HG03139 (cell line): ENCODE data around the gene NFAT5.
A peak's percentile ranks its signal among the peaks of the same experiment; 100 is the strongest.
"Not testable (repeated sequence)": the region's sequence is repeated elsewhere in the genome, so short reads cannot be mapped to it uniquely, and the experiment has no call there.

Source experiments
- ATAC-seq: cut with Tn5 transposase; IDR thresholded peaks from one replicate; pipeline ENCODE4 v1.9.1; 2021; ENCODE audit not compliant: unreplicated experiment

NFAT5 gene

DNA sequence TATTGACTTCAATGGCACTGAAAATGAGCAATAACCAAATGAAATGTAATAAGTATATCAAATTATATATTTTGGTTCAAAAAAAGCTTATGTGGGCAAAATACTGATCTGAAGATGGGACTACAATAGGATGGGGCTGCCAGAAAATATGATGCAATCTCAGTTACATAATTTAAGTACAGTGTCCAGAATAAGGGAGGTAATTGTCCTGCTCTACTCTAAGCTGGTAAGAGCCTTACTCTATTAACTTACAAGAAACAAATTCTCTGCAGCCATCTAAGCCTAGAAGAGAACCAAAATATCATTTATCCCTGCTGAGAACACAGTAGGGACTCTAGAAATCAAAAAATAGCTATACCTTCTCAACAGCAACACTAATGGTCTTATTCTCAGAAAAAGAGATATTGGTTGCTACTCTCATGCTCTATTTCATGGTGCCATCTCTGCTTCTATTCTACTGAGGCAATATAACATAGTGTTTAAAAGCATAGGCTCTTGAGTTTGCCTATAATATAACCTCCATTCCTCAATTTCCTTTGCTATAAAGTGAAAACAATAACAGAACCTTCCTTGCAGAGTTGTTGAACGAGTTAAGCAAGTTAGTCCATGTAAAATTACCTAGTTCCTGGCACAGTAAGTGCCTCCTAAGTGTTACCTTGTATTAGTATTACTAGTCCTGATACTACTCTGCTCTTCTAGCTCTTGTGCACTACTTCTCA, 140.6 kb downstream of the NFAT5 start:
- no peak for ATAC-seq

DNA sequence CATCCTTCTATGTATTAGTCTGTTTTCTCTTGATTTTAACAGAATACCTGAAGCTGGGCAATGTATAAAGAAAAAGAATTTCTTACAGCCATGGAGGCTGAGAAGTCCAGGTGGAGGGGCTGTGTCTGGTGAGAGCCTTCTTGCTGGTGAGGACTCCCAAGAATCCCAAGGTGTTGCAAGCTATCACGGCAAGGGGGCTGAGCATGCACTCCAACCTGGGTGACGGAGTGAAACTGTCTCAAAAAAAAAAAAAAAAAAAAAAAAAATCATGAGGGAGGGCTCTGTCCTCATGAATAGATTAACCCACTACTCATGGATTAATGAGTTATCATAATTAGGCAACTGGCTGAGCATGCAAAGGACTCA, 141.2 kb downstream of the NFAT5 start:
- no peak for ATAC-seq

DNA sequence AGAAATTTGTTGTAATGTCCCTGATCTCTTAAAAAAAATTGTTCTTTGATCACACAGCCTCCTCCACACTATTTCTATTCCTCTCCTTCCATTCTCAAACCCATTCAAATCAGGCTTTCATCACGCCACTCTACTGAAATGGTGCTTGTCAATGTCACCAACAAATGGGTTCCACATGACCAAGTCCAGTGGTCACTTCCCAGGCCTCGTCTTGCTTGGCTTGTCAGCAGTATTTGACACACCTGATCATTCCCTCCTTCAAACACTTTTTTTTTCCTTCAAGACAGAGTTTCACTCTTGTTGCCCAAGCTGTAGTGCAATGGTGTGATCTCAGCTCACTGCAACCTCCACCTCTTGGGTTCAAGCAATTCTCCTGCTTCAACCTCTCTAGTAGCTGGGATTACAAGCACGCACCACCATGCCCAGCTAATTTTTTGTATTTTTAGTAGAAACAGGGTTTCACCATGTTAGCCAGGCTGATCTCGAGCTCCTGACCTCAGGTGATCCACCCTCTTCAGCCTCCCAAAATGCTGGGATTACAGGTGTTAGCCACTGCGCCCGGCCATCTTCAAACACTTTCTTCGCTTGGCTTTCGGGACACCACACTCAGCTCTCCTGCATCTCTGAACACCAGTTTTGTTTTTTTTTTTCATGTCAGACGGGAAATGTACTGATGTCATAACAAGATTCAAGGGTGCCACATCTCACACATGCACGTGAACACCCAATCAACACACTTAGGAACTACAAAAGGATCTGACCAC, 142.3 kb downstream of the NFAT5 start:
- no peak for ATAC-seq

DNA sequence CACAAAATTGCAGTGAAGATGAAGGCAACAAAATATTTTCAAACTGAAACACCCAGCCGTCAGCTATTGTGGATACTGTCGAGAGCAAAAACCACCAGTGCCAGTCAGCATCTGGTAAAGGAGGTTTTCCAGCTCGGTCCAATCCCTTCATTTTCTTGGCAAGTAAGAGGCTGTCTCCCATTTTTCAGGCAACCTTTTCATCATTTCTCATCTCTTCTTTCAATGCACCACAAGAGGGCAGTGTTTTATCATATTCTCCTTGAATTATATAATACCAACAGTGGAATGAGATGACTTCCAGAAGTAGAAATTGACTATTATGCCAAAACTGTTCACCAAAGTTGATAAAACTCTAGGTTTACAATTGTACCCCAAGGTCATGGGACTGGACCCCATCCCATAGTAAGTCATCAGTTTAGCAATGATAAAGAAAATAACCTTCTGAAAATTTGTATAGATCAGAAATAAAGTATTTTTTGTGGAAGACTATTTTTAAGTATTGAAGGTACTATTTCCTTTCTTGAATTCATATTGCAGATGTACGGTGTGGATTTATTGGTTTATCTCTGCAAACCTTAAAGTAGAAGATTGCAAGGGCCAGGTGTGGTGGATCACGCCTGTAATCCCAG, 143.8 kb downstream of the NFAT5 start:
- ATAC-seq = no peak

DNA sequence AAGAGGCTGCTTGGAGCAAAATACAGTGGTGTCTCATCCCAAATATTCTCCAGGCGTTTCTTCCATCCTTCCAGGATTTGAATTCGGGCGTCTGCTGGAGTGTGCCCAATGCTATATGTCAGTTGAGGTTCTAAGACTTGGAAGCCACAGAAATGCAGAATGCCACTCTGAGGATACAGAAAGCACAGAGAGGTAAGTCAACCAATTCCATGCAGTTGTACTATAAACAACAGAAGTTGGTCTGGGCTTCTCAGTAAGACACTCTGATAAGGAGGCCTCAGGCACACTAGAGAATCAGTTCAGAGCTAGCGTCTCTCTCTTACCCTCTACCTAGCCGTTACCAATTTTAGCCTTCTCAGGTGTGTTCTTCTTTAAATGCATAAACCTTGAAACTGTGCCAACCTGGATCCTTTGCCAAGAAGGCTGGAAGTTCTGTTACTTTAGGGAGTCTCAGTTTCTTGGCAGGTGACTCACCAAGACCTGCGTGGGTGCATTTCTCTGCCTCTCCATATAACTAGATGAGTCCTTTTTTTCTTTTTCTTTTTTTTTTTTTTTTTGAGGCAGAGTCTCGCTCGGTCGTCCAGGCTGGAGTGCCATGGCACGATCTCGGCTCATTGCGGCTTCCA, 145.5 kb downstream of the NFAT5 start:
- no peak for ATAC-seq

DNA sequence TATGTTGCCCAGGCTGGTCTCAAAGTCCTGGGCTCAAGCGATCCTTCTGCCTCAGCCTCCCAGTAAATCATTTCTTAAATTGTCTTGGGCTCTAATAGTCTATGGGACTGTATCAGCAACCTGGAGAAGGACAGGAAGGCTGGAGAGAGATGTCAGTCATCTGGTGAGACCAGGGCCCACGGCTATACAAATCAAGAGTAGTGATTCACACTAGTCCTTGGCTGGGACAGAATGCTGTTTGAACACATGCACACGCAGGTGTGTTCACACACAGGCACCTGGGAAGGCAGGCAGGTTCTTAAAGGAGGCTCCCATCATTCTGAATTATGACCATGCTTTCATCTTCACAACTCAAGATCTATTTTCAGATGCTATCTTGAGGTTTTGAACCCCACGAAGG, 146.5 kb downstream of the NFAT5 start:
- ATAC-seq = no peak

DNA sequence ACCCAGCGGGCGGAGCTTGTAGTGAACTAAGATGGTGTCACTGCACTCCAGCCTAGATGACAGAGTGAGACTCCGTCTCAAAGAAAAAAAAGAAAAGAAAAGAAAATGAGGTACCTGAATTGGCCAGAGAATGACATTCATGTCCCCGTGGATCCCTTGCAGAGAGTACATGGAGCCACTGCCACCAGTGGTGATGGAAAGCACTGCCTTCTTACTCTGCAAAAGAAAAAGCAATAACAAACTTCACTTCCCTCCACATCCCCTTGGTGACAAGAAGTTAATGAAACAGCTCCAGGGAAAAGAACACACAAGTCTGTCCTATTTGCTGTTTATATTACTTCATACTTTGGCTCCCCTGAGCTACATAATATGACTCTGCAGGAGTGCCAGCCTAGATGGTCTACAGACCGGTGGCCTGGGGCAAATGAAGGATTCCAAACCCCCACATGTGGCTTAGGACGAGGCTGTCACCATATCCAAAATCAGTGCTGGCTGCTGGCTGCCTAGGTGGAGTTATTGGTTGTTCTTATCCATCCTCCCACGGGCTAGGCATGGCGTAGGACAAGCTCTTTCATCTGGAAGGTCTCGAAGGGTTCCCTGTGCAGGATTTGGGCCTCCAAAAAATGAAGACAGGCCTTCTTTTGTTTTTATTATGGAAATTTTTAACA, 147.3 kb downstream of the NFAT5 start:
- ATAC-seq = no peak

DNA sequence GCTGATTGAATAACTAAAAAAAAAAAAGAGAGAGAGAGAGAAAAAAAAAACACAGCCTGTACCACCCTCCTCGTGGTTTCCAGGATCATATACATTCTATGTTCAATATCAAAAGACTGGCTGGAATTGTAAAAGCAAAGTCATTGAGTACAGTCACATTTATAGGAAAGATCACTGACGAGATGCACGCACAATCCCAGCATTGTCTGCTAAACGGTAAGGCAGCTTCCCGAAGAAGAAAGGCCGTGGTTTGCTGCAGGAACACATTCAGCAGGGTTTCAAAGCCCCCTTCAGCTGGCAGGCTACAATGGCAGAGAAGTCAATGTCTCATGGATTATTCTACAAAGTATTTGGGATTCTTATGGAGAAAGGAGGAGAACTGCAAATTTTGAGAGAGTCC, 151.3 kb downstream of the NFAT5 start:
- no peak for ATAC-seq

DNA sequence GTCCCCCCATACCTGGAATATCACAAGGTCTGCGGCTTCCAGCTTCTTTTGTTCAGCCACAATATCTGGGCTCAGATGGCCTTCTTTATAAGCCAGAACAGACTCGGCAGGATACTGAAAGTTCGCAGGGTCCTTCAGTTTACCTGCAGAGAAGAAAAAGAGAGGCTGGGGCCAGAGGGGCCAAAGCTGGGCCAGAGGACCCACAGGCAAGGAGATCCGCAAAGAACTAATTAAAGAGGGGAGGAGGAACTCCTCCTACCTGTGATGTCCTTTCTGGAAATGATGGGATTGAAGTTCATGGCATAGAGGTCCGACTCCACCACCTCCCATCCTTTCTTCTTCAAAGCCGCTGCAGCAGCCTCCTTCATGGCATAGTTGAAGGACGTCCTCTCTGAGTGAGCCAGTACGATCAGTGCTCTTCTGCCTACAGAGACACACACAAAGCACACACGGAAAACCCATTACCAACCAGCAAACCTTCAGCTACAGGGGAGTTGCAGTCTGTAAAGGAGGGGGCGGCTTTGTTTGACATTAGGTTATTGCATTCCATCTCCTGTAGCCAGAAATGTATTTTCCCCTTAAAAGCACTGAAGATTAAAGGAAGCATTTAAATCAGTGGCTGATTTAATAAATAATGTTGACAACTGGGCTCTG, 152.5 kb downstream of the NFAT5 start:
- no peak for ATAC-seq

DNA sequence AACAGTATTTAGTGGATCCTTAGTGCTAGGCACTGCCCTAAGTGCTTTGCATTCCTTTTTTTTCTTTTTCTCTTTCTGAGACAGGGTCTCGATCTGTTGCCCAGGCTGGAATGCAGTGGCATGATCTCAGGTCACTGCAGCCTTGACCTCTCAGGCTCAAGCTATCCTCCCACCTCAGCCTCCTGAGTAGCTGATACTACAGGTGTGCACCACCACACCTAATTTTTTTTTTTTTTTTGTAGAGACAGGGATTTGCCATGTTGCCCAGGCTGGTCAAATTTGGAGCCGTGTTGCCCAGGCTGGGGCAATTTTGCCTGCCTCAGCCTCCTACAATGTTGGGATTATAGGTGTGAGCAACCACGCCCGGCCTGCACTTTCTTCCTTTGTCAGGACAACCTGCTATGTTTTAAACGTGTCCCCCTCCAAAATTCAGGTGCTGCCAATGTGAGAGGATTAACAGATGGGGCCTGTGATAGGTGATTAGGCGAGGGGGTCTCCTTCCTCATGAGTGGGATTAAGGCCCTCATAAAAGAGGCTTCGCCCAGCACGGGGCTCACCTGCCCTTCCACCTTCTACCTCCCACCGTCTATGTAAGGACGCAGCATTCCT, 155.2 kb downstream of the NFAT5 start:
- ATAC-seq = no peak

DNA sequence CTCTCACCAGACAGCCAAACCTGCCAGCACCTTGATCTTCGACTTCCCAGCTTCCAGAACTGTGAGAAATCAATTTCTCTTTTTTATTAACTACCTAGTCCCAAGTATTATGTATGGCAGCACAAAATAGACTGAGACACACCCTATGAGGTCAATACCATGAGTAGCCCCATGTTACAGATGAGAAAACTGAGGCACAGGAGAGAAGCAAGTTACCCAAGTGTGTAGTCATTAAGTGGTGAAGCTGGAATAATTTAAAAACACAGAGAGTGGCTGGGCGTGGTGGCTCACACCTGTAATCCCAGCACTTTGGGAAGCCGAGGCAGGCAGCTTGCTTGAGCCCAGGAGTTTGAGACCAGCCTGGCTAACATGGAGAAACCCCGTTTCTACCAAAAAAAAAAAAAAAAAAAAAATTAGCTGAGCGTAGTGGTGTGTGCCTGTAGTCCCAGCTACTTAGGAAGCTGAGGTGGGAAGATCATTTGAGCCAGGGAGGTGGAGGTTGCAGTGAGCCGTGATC, 155.7 kb downstream of the NFAT5 start:
- ATAC-seq = no peak

DNA sequence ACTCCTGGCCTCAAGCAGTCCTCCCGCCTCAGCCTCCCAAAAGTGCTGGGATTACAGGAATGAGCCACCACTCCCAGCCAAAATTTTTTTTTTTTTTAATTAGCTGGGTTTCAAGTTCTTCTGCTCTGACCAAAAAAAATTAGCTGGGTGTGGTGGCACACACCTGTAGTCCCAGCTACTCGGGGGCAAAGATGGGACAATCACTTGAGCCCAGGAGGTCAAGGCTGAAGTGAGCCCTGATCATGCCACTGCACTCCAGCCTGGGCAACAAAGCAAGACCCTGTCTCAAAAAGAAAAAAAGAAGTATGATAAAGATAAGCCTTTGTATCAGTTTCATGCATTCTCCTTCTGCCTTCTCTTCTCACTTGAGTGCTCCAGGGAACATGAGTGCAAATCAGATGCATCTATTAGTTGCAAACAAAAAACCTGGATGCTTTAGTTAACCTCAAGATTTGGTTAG, 158.7 kb downstream of the NFAT5 start:
- no peak for ATAC-seq

DNA sequence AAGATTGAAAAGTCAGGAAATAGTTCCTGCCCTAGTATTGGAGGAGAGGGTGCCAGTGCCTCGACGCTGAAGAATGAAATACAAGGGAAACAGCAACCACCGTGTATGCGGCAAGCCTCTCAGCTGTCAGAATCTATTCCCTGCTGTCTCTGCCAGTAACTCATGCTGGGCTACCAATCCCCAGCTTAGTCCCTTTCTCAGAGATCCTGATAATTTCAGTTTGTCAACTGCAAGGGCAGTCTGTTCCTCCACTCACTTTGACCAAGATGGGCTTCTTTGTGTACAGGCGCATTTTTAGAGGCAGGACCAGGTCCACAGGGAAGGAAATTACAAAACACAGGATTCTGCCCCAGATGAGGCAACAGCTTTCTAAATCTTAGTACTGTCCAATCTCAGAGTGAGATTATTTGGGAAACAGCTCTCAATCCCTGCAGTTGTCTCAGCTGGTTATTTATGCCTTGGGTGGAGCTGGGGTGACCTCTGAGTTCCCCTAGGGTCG, 159.3 kb downstream of the NFAT5 start:
- no peak for ATAC-seq

DNA sequence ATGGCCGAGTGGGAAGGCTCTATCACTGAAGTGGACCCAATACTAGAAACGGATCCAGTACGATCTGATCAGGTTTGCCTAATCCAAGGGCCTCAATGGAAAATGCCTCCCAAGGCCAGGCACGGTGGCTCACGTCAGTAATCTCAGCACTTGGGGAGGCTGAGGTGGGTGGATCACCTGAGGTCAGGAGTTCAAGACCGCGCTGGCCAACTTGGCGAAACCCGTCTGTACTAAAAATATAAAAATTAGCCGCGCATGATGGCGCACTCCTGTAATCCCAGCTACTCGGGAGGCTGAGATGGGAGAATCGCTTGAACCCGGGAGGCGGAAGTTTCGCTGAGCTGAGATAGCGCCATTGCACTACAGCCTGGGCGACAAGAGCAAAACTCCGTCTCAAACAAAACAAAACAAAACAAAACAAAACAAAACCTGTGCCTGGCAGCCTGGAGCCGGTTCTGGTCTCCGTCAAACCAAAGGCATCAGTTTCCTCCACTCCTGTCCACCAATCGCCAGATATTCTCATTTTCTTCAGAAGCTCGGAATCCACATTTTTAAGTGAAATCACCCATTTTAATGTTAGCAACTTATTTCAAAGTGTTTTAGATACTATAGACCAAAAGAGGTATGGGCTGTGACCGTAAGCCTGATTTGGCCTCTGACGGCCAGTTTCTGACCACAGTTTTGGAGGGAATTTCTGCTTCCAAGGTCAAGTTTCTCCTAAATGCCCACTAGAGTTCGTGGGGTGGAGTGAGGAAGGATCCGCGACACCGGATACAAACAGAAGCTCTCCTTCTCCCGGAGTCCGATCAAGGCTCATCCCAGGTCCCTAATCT, 159.9 kb downstream of the NFAT5 start:
- ATAC-seq = no peak

DNA sequence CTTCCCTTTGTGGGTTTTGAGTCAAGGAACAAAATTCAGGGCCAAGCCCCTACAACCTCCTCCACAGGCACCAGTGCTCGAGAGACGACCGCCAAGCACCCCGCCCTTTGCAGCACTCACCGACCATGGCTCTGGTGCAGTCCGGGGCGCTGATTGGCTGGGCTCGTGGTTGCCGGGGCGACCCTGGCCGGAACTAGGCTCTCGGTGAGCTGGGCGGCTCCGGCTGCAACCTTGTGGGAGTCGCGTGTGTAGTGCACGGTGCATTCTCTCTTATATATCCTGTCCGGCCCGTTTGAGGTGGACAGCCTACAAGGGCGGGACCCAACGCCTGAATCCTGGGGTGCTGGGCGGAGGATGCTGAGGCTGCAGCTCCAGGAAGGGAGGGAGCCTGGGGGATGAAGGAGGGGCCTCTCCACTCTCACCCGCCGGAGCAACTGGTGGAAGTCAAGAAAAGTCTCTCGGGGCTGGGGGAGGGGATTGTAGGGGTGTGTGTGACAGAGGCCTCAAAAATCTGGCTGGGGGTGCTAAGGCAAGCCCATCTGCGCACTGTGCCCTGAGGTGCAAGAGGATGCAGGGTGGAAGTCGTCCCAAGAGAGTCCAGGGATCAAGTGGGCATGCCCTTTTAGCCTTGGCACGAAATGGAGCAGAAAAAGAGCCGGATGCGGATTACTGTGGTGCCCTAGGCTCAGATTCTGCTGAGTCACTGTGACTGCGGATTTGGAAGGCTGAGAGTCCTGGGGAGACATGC, 160.7 kb downstream of the NFAT5 start, which contains the start of gene NQO1:
TSS of gene NQO1 (minus strand) at position 248 of the 748 bp plus-strand sequence. CDS start at position 127, 121 bp downstream.
- ATAC-seq = peak; percentile 97

DNA sequence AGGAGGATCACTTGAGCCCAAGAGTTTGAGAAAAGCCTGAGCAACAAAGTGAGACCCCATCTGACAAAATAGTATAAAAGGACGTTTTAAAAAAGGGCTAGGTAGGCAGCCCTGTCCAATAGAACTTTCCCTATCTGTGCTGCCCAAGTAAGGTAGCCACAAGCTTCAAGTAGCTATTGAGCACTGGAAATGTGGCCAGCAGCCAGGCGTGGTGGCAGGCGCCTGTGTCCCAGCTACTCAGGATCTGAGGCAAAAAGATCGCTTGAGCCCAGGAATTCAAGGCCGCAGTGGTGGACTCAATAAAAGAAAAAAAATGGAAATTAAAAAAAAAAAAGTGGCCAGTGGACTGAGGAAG, 162.1 kb downstream of the NFAT5 start:
- ATAC-seq = no peak

DNA sequence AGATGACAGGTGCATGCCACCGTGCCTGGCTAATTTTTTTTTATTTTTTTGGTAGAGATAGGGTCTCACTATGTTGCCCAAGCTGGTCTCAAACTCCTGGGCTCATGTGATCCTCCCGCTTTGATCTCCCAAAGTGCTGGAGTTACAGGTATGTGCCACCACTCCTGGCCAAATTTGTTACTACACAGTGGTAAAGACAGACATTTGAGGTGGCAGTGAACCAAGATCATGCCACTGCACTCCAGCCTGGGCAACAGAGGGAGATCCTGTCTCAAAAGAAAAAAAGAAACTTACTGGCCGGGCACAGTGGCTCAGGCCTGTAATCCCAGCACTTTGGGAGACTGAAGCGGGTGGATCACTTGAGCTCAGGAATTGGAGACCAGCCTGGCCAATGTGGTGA, 163.3 kb downstream of the NFAT5 start:
- ATAC-seq = not testable (repeated sequence)

DNA sequence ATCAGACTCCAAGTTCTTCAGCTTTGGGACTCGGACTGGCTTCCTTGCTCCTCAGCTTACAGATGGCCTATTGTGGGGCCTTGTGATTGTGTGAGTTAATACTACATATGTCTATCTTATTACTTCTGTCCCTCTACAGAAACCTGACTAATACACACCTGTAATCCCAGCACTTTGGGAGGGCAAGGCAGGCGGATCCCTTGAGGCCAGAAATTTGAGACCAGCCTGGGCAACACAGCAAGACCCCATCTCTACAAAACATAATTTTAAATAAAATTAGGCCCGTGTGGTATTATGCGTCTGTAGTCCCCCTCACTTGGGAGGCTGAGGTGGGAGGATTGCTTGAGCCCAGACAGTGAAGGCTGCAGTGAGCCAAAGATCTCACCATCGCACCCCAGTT, 165.5 kb downstream of the NFAT5 start:
- not testable (repeated sequence) for ATAC-seq
